Brain microvascular endothelial cell (primary cell): ENCODE results near the gene CPEB1.

Source experiments
- DNase-seq: peaks from one replicate; pipeline ENCODE4 v3.0.0-alpha.2; 2020
- H3K27ac ChIP-seq: fragments of 250-450 bp; sonication (Bioruptor Pico); 2 replicates; pipeline ENCODE4 v1.5.1; 2020; ENCODE audit warnings: mild to moderate bottlenecking, moderate library complexity
- H3K27me3 ChIP-seq: fragments of 250-450 bp; sonication (Bioruptor Pico); replicated peaks from 2 replicates; pipeline ENCODE4 v1.5.1; 2020; ENCODE audit warnings: mild to moderate bottlenecking
- H3K36me3 ChIP-seq: fragments of 250-450 bp; sonication (Bioruptor Pico); replicated peaks from 2 replicates; pipeline ENCODE4 v1.5.1; 2020; ENCODE audit warnings: mild to moderate bottlenecking
- H3K4me3 ChIP-seq: 2 replicates; pipeline ENCODE4 v1.5.1; 2011; ENCODE audit warnings: low read depth, mild to moderate bottlenecking, control low read depth, low read length, moderate library complexity
- in situ Hi-C: cut with HindIII; loops from 2 replicates; pipeline ENCODE4 v1.10.0; 2017; ENCODE audit warnings: low sequenced_read_pairs, low pct_ligation_motif_present
- TF ChIP-seq, protein P1 (sequence below): IDR thresholded peaks from 2 replicates; pipeline ENCODE4 v1.5.1; 2011; ENCODE audit warnings: low read depth, mild to moderate bottlenecking, moderate library complexity, low read length, control low read depth, inconsistent platforms; ENCODE audit errors: missing control alignments

Gene CPEB1

DNA sequence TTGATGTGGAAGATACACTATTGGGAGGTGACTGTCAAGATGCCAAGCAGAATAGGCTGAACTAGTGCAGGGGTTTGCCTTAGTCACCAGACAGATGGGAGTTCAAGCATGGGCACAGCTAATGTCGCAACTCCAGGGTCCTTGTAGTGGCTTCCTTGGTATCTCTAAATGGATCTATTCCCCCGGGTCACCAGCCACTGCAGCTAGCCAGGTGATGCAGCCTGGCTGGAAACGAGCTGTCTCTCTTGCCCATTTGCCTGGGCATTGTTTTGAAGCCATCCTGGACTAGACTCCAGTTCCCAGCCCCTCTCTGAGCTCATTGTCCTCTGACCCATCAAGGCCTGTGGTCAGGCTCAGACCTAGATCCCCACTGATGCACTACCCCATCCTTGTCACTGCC lies 8.4 kb upstream of the CPEB1 start:
- in situ Hi-C loops = no loop called here
- Histone ChIP-seq H3K36me3 (no peaks in the 10 kb centered on the region), H3K27me3 (no peaks in the 10 kb centered on the region), H3K4me3 (no peak overlapping the region), H3K27ac (no peak overlapping the region)
- TF ChIP-seq, protein P1, sequence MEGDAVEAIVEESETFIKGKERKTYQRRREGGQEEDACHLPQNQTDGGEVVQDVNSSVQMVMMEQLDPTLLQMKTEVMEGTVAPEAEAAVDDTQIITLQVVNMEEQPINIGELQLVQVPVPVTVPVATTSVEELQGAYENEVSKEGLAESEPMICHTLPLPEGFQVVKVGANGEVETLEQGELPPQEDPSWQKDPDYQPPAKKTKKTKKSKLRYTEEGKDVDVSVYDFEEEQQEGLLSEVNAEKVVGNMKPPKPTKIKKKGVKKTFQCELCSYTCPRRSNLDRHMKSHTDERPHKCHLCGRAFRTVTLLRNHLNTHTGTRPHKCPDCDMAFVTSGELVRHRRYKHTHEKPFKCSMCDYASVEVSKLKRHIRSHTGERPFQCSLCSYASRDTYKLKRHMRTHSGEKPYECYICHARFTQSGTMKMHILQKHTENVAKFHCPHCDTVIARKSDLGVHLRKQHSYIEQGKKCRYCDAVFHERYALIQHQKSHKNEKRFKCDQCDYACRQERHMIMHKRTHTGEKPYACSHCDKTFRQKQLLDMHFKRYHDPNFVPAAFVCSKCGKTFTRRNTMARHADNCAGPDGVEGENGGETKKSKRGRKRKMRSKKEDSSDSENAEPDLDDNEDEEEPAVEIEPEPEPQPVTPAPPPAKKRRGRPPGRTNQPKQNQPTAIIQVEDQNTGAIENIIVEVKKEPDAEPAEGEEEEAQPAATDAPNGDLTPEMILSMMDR = no peak
- no peak for DNase-seq

DNA sequence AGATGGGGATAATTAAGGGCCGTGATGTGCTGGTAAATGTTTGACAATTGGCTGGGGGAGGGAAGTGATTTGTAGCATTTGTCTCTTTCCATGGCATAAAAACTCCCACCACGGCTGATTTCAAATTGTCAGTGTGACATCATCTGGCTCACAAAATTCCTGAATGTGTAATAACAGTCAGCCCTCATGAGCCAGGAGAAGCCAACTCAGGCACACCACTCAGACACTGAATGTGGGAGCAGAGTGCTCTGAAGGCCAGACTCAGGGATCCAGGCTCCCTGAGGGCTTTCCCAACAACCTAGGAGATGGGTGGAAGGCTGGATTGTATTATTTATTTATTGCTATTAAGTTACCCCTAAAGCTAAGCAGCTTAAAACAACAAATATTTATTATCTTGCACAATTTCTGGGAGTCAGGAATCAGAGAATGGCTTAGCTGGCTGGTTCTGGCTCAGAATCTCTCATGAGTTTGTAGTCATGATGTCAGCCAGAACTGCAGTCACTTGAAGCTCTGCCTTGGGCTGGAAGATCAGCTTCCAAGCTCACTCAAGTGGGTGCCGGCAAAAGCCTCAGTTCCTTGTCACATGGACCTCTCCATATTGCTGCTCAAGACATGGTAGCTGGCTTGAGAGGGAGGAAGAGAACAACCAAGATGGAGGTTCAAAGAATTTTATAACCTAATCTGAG lies 6.5 kb upstream of the CPEB1 start:
- H3K27ac ChIP-seq = no peak overlapping the region
- in situ Hi-C loops = no loop called here
- H3K27me3 ChIP-seq = peaks cover 8% of the 10 kb centered on the region
- H3K36me3 ChIP-seq = no peaks in the 10 kb centered on the region
- H3K4me3 ChIP-seq = no peak overlapping the region
- TF ChIP-seq, protein P1 = no peak
- no peak for DNase-seq

DNA sequence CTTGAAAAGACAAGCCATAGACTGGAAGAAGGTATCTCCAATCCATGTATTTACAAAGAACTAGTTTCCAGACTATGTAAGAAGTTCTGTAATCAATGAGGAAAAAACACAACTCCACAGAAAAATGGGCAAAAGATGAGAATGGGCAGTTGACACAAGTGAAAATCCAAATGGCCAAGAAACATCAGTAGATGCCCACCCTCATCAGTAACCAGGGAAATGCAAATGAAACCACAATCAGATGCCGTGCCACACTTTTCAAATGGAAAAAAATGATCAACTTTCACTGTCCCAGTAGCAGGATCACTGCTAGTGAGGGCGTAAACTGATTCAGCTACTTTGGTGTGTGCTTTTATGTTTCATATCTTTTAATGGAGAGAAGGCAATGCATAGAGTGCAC lies 4.5 kb upstream of the CPEB1 start:
- TF ChIP-seq, protein P1 = no peak
- Histone ChIP-seq H3K4me3 (no peak overlapping the region), H3K36me3 (no peaks in the 10 kb centered on the region), H3K27me3 (peaks cover 27% of the 10 kb centered on the region), H3K27ac (no peak overlapping the region)
- in situ Hi-C loops = no loop called here
- DNase-seq = no peak

DNA sequence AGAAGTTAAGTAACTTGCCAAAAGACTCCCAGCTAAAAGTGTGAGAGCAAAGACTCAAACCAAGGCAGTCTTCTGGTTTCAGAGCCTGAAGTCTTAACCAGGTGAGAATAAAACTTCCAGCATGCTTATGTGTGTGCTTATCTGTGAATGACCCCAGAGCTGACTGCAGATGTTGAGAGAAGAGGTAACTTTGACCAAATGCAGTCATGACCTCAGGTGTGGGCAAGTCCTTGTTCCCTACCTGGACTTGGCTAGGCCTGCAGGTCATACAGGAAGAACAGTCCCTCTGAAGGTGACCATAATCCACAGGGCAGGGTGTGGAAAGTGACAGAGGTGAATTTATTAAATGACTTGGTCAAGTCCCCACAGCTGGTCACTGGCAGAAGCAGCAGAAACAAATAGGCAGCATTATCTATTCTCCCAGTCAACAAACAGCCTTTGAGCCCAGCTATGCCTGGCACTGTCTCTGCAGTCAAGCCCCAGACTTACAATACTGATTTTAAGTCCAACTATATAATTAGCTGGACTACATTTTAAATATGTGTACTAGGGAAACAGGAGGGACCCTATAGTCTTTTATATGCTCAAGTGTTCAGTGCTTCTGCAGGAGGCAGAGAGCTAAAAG lies 3.0 kb upstream of the CPEB1 start:
- no peak for DNase-seq
- TF ChIP-seq, protein P1 = no peak
- H3K36me3 ChIP-seq = no peaks in the 10 kb centered on the region
- H3K4me3 ChIP-seq = no peak overlapping the region
- H3K27me3 ChIP-seq = peaks cover 39% of the 10 kb centered on the region
- in situ Hi-C loops = no loop called here
- H3K27ac ChIP-seq = no peak overlapping the region

DNA sequence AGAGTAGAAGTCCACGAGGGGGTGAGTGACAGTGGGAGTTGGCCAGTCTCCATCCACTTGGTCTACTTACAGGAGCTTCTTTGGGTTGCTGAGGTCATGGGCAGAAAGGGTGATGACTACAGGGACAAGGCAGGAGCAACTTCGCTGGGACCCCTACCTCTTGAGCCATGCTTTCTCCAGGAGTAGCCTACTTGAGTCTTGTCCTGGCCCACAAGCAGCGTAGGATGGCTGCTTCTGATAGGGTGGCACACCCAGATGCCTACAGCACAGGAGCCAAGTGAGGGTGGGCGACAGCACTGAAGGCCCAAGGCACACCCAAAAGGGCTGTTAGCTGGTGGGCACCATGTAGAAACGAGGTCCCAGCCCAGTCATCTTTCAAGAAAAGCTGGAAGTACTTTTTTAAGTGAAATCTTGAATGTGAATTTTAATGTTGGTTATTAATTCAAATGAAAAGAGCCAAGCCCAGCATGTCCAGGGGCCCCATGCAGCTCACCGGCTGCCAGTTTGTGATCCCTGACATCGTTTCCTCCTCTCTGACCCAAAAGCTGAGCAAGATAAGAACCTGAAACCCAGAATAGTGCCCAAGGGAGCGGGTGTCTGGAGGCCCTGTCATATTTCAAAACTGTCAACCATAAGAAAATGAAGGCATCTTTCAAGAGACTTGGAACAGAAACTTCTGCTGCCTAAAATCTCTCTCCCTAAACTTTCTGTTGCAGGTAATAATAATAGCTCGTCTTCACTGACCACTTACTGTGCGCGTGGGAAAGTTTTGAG lies 2.2 kb upstream of the CPEB1 start:
- Histone ChIP-seq H3K4me3 (no peak overlapping the region), H3K27me3 (peaks cover 44% of the 10 kb centered on the region), H3K36me3 (no peaks in the 10 kb centered on the region), H3K27ac (no peak overlapping the region)
- DNase-seq = no peak
- in situ Hi-C loops = no loop called here
- TF ChIP-seq, protein P1 = no peak
